ENCODE results near the gene NFATC3. TPM values are rescaled to one million over a fixed set of nuclear protein-coding genes. Genes with fewer than 3 reads are reported as not detected.
"Not testable (repeated sequence)": the region's sequence is repeated elsewhere in the genome, so short reads cannot be mapped to it uniquely, and the experiment has no call there.

Gene NFATC3
- total and polyA plus RNA-seq, 2 experiments from 2014 or later: 13.1 to 35.9 TPM

GRCh38 chr16:68113059-68113761 lies 28.0 kb downstream of the NFATC3 start:
- WGBS (ENCODE audit: low lambda C conversion rate, missing lambda C conversion rate): 73% methylated on average over 5 of the region's 5 CpGs
- Histone ChIP-seq H3K9me3 (ENCODE audit: low read depth) (no peaks in the 10 kb centered on the region), H3K36me3 (replicated peaks; ENCODE audit: insufficient read depth, low read depth) (no peaks in the 10 kb centered on the region), H3K27ac (no peak overlapping the region), H4K20me1 (ENCODE audit: insufficient read depth, poor library complexity, severe bottlenecking) (peaks cover 36% of the 10 kb centered on the region), H3K4me3 (no peak overlapping the region), H3K4me1 (ENCODE audit: insufficient read depth) (no peaks in the 10 kb centered on the region), H3K4me2 (no peak overlapping the region), H3K79me2 (peaks cover 97% of the 10 kb centered on the region), H3K27me3 (no peaks in the 10 kb centered on the region), H3K9me2 (replicated peaks; ENCODE audit: insufficient read depth) (no peaks in the 10 kb centered on the region), H2AFZ (no peak overlapping the region)
- TF ChIP-seq, protein P1, sequence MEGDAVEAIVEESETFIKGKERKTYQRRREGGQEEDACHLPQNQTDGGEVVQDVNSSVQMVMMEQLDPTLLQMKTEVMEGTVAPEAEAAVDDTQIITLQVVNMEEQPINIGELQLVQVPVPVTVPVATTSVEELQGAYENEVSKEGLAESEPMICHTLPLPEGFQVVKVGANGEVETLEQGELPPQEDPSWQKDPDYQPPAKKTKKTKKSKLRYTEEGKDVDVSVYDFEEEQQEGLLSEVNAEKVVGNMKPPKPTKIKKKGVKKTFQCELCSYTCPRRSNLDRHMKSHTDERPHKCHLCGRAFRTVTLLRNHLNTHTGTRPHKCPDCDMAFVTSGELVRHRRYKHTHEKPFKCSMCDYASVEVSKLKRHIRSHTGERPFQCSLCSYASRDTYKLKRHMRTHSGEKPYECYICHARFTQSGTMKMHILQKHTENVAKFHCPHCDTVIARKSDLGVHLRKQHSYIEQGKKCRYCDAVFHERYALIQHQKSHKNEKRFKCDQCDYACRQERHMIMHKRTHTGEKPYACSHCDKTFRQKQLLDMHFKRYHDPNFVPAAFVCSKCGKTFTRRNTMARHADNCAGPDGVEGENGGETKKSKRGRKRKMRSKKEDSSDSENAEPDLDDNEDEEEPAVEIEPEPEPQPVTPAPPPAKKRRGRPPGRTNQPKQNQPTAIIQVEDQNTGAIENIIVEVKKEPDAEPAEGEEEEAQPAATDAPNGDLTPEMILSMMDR (IDR thresholded peaks at IDR 0.05; ENCODE audit: poor library complexity): no peak
- TF ChIP-seq EZH2 (IDR thresholded peaks at IDR 0.05; ENCODE audit: borderline replicate concordance): no peak
- no peak for TF ChIP-seq EZH2phosphoT487 (IDR thresholded peaks at IDR 0.05; ENCODE audit: low read depth, severe bottlenecking, unreplicated experiment)
- DNase-seq (ENCODE audit: low spot score): no peak

GRCh38 chr16:68113765-68114240 lies 28.6 kb downstream of the NFATC3 start:
- Histone ChIP-seq H4K20me1 (ENCODE audit: insufficient read depth, poor library complexity, severe bottlenecking) (peaks cover 36% of the 10 kb centered on the region), H3K36me3 (replicated peaks; ENCODE audit: insufficient read depth, low read depth) (no peaks in the 10 kb centered on the region), H2AFZ (no peak overlapping the region), H3K27me3 (no peaks in the 10 kb centered on the region), H3K4me3 (no peak overlapping the region), H3K4me2 (no peak overlapping the region), H3K27ac (no peak overlapping the region), H3K4me1 (ENCODE audit: insufficient read depth) (no peaks in the 10 kb centered on the region), H3K9me3 (ENCODE audit: low read depth) (no peaks in the 10 kb centered on the region), H3K79me2 (peaks cover 97% of the 10 kb centered on the region), H3K9me2 (replicated peaks; ENCODE audit: insufficient read depth) (no peaks in the 10 kb centered on the region)
- WGBS (ENCODE audit: low lambda C conversion rate, missing lambda C conversion rate): 97% methylated on average over 12 of the region's 12 CpGs
- DNase-seq (ENCODE audit: low spot score): no peak
- no peak for TF ChIP-seq EZH2phosphoT487 (IDR thresholded peaks at IDR 0.05; ENCODE audit: low read depth, severe bottlenecking, unreplicated experiment)
- TF ChIP-seq, protein P1 (IDR thresholded peaks at IDR 0.05; ENCODE audit: poor library complexity): no peak

DNA sequence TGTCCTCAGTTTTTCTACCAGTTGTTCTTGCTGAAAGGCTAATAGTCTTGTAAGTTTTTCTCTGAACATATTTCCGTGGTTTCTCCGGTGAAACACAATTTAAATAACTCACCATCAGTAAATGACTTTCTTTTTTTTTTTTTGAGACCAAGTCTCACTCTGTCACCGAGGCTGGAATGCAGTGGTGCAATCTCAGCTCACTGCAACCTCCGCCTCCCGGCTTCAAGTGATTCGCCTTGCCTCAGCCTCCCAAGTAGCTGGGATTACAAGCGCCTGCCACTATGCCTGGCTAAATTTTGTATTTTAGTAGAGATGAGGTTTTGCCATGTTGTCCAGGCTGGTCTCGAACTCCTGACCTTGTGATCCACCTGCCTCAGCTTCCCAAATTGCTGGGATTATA lies 29.8 kb downstream of the NFATC3 start:
- H3K4me1 ChIP-seq (ENCODE audit: insufficient read depth); H3K9me3 ChIP-seq (ENCODE audit: low read depth); H3K4me2 ChIP-seq; H3K27me3 ChIP-seq; H3K36me3 ChIP-seq (replicated peaks; ENCODE audit: insufficient read depth, low read depth); H3K9me2 ChIP-seq (replicated peaks; ENCODE audit: insufficient read depth); H3K4me3 ChIP-seq; DNase-seq (ENCODE audit: low spot score); H2AFZ ChIP-seq; H3K27ac ChIP-seq: not testable (repeated sequence)
- Histone ChIP-seq H4K20me1 (ENCODE audit: insufficient read depth, poor library complexity, severe bottlenecking) (peaks cover 36% of the 10 kb centered on the region), H3K79me2 (peaks cover 97% of the 10 kb centered on the region)
- 88% methylated on average over 8 of the region's 8 CpGs for WGBS (ENCODE audit: low lambda C conversion rate, missing lambda C conversion rate)

DNA sequence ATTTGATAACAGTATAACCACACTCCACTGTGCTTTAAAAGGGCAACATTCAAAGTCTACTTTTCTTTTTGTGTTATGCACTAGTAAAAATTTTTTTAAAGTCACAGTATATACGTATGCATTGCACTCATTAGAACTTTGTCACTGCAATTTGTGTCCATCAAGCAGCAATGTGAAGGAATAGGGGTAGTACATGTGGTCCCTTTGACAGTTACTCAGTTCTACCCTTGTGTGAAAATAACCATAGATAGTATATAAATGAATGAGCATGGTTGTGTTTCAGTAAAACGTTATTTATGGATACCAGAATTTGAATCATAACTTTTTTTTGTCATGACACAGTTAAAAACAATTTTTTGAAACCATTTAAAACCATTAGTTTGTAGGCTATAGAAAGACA lies 30.7 kb downstream of the NFATC3 start:
- Histone ChIP-seq H3K27me3 (no peaks in the 10 kb centered on the region), H3K9me2 (replicated peaks; ENCODE audit: insufficient read depth) (no peaks in the 10 kb centered on the region), H3K4me1 (ENCODE audit: insufficient read depth) (no peaks in the 10 kb centered on the region), H3K79me2 (peaks cover 97% of the 10 kb centered on the region), H3K36me3 (replicated peaks; ENCODE audit: insufficient read depth, low read depth) (no peaks in the 10 kb centered on the region), H3K4me3 (no peak overlapping the region), H4K20me1 (ENCODE audit: insufficient read depth, poor library complexity, severe bottlenecking) (peaks cover 34% of the 10 kb centered on the region), H3K27ac (no peak overlapping the region), H2AFZ (no peak overlapping the region), H3K9me3 (ENCODE audit: low read depth) (no peaks in the 10 kb centered on the region), H3K4me2 (no peak overlapping the region)
- DNase-seq (ENCODE audit: low spot score): no peak
- TF ChIP-seq EZH2 (IDR thresholded peaks at IDR 0.05; ENCODE audit: borderline replicate concordance): no peak
- WGBS (ENCODE audit: low lambda C conversion rate, missing lambda C conversion rate): 76% methylated on average over 2 of the region's 2 CpGs
